GM19193 (cell line): ENCODE data around the gene KIAA1217.

Experiments
- POLR2A ChIP-seq: IDR thresholded peaks from 4 replicates; pipeline ENCODE4 v1.6.1; 2011; ENCODE audit not compliant: insufficient read depth, insufficient read length; ENCODE audit errors: extremely low read depth

Gene KIAA1217

GRCh38 chr10:24430591-24430990 is 221.7 kb downstream of the KIAA1217 start:
- no peak for TF ChIP-seq POLR2A

- TF ChIP-seq POLR2A = no peak
These were observed 223.8 kb downstream of the KIAA1217 start for GRCh38 chr10:24432478-24433416.

GRCh38 chr10:24433705-24434104 is 224.8 kb downstream of the KIAA1217 start:
- no peak for TF ChIP-seq POLR2A

- no peak for TF ChIP-seq POLR2A
These were observed 226.0 kb downstream of the KIAA1217 start for GRCh38 chr10:24434961-24435360.

GRCh38 chr10:24435374-24435773 is 226.4 kb downstream of the KIAA1217 start:
- no peak for TF ChIP-seq POLR2A

- TF ChIP-seq POLR2A = no peak
These were observed 228.4 kb downstream of the KIAA1217 start for GRCh38 chr10:24437302-24437701.

GRCh38 chr10:24438800-24439199 is 229.9 kb downstream of the KIAA1217 start:
- no peak for TF ChIP-seq POLR2A

- TF ChIP-seq POLR2A = no peak
These were observed 231.0 kb downstream of the KIAA1217 start for GRCh38 chr10:24439935-24440334.

- TF ChIP-seq POLR2A = no peak
These were observed 232.2 kb downstream of the KIAA1217 start for GRCh38 chr10:24440817-24441797.

- TF ChIP-seq POLR2A = no peak
These were observed 233.3 kb downstream of the KIAA1217 start for GRCh38 chr10:24442234-24442633.

GRCh38 chr10:24444337-24444736 is 235.4 kb downstream of the KIAA1217 start:
- no peak for TF ChIP-seq POLR2A

GRCh38 chr10:24446739-24447138 is 237.8 kb downstream of the KIAA1217 start:
- no peak for TF ChIP-seq POLR2A

- TF ChIP-seq POLR2A = no peak
These were observed 239.5 kb downstream of the KIAA1217 start for GRCh38 chr10:24448351-24448999.

GRCh38 chr10:24449321-24449740 is 240.4 kb downstream of the KIAA1217 start:
- no peak for TF ChIP-seq POLR2A
